HG03060 (cell line): ENCODE results near the gene RFX2.
"Not testable (repeated sequence)": the region's sequence is repeated elsewhere in the genome, so short reads cannot be mapped to it uniquely, and the experiment has no call there.

Experiments used
- ATAC-seq: cut with Tn5 transposase; IDR thresholded peaks from one replicate; pipeline ENCODE4 v1.9.1; 2021; ENCODE audit warnings: low read depth, moderate number of reproducible peaks; ENCODE audit not compliant: unreplicated experiment

RFX2 gene

GRCh38 chr19:6076675-6077463 lies 33.4 kb downstream of the RFX2 start:
- ATAC-seq, result no peak

GRCh38 chr19:6076291-6076665 lies 34.0 kb downstream of the RFX2 start:
- ATAC-seq, result no peak

GRCh38 chr19:6074709-6075403 lies 35.4 kb downstream of the RFX2 start:
- ATAC-seq, result no peak

- no peak for ATAC-seq
Observed at GRCh38 chr19:6073858-6074708, 36.2 kb downstream of the RFX2 start.

GRCh38 chr19:6073233-6073632 lies 37.1 kb downstream of the RFX2 start:
- ATAC-seq, result not testable (repeated sequence)

GRCh38 chr19:6071875-6072274 lies 38.4 kb downstream of the RFX2 start:
- ATAC-seq, result no peak

GRCh38 chr19:6070720-6071485 lies 39.4 kb downstream of the RFX2 start:
- ATAC-seq, result no peak

DNA sequence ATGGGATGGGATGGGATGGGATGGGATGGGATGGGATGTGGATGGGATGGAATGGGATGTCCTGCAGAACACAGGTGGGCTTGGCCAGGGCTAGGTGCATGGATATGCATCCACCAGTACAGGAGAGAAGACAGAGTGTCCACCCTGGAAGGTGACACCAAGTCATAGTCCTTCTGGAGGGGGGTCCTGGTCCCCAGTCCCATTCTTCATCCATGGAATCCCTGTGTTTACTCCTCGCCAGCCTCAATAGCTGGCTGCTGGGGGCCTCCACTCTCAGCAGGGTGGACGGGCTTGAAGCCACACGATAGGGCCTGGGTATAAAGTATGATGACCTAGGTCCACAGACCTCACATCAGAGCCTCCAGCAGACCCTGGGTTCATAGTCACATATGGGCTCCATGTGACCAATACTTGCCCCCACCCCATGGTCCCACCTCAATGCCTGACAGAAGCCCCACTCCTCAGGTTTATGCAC lies 40.1 kb downstream of the RFX2 start:
- no peak for ATAC-seq

- no peak for ATAC-seq
Observed at GRCh38 chr19:6069268-6069791, 41.0 kb downstream of the RFX2 start.

GRCh38 chr19:6068711-6069110 lies 41.6 kb downstream of the RFX2 start:
- no peak for ATAC-seq

- no peak for ATAC-seq
Observed at GRCh38 chr19:6067975-6068374, 42.3 kb downstream of the RFX2 start.

- no peak for ATAC-seq
Observed at GRCh38 chr19:6066661-6067646, 43.3 kb downstream of the RFX2 start.

DNA sequence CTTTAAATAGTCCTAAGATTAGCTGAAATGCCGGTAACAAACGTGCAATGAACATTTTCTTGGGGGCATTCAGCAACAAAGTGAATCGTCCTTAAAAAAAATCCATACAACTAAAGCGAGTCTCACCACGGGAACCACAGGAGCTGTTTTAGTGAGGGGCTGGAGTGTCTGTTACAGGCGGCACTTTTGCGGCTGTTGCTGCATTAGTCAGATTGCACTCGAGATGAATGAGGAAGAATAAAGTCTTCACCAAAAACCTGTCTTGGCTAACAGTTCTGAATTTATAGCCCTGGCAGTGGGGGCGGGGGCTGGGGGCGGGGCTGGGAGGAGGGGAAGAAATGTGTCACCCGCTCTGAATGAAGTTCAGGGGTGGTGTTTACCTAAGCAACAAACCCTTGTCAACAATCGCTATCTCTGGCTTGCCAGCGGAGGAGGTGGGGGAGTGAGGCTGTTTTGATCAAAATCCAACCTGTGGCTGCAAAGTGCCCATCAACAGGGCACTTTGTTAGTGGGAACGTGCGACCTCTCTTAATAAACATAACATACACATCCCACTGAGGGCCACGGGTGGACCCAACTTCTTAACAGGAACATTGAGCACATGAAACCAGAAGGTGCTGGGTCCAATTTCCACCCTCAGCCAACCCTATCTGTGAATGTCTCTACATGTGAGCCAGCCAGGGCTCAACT lies 44.5 kb downstream of the RFX2 start:
- no peak for ATAC-seq

- ATAC-seq, result no peak
Observed at GRCh38 chr19:6064336-6065073, 45.8 kb downstream of the RFX2 start.

DNA sequence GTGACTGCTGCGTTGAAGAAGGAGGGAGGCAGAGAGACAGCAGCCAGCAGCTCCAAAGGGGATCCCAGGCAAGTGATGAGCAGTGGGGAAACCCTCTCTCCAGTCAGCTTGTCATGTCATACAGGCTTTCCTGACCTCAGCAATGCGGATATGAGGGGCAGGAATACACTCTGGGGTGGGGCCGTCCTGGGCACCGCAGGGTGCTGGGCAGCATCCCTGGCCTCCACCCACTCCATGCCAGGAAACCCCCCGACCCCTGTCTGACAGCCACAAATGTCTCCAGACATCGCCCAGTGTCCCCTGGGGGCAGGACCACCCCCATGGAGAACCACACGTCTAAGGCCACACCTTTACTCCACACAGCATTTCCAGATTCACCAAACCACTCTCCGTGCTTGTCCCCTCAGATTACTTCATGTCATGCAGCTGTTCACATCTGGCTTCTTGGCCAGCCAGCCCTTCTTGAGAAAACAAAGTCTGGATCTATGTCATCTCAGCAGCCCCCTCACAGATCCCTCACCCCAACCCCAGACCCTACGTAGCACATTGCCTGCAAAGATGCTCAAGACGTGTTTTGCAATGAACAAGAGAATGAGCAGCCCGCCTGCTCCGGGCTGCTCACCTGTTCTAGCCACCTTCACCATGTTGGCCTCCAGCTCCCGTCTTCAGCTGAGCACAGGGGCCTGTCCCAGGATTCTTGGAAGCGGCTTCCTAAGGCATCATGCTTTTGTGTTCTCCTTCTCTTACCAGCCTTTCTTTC lies 46.5 kb downstream of the RFX2 start:
- ATAC-seq, result no peak

GRCh38 chr19:6062961-6063575 lies 47.2 kb downstream of the RFX2 start:
- no peak for ATAC-seq

GRCh38 chr19:6062274-6062673 lies 48.0 kb downstream of the RFX2 start:
- no peak for ATAC-seq
